CD4-positive, alpha-beta T cell (primary cell): ENCODE results near the gene NLK. TPM values are rescaled to one million over a fixed set of nuclear protein-coding genes. Genes with fewer than 3 reads are reported as not detected.
A peak's percentile ranks its signal among the peaks of the same experiment; 100 is the strongest.

Source experiments
- ATAC-seq: fragments of 200-7000 bp; cut with Tn5 transposase; one replicate; pipeline ENCODE4 v1.10.0; 2022; ENCODE audit warnings: mild to moderate bottlenecking; ENCODE audit not compliant: poor library complexity
- CTCF ChIA-PET: fragments of 350-600 bp; sonication (Branson Sonifier 250); formaldehyde crosslinking; loops from one replicate; lab custom pipeline; 2021; ENCODE audit warnings: antibody characterized with exemption, inconsistent platforms; lab: Charles Lee
- POLR2A ChIA-PET: fragments of 350-600 bp; sonication (Branson Sonifier 250); formaldehyde crosslinking; loops from one replicate; lab custom pipeline; 2021; ENCODE audit warnings: antibody characterized with exemption, inconsistent platforms; lab: Charles Lee
- DNase-seq, 14 experiments: peaks; one replicate each; pipeline ENCODE4 v3.0.0-alpha.2; 2013 to 2020; ENCODE audit warnings: mixed read lengths in 2 of 14
- H3K27ac ChIP-seq, 2 donors: one replicate each; pipeline versions ENCODE4 v1.5.1 to v1.7.0; 2013; ENCODE audit warnings: low read length in 2 of 2, low read depth in 1 of 2, mild to moderate bottlenecking in 1 of 2
- H3K27me3 ChIP-seq, 2 experiments: 1 replicate in 1 of 2; 2 replicates in 1 of 2; pipeline versions ENCODE4 v1.6.1 to v1.7.0; 2013; ENCODE audit warnings: low read length in 2 of 2, control low read depth in 1 of 2, mild to moderate bottlenecking in 1 of 2, moderate library complexity in 1 of 2; ENCODE audit not compliant: insufficient read depth in 2 of 2, control insufficient read depth in 1 of 2
- H3K36me3 ChIP-seq: one replicate; pipeline ENCODE4 v1.6.1; 2013; ENCODE audit warnings: low read length, control low read depth; ENCODE audit not compliant: insufficient read depth
- H3K4me1 ChIP-seq: one replicate; pipeline ENCODE4 v1.6.1; 2013; ENCODE audit warnings: low read length, control low read depth; ENCODE audit not compliant: insufficient read depth
- H3K4me3 ChIP-seq: one replicate; pipeline ENCODE4 v1.5.1; 2013; ENCODE audit warnings: mild to moderate bottlenecking, low read length, moderate library complexity
- H3K9me3 ChIP-seq, 2 experiments: 1 replicate in 1 of 2; 2 replicates in 1 of 2; pipeline versions ENCODE4 v1.6.1 to v1.7.0; 2013; ENCODE audit warnings: low read length in 2 of 2, mild to moderate bottlenecking in 2 of 2, control low read depth in 1 of 2, moderate library complexity in 1 of 2; ENCODE audit not compliant: control insufficient read depth in 1 of 2, insufficient read depth in 1 of 2
- H3K27ac Mint-ChIP-seq: one replicate; pipeline ENCODE4 v1.8.0; 2020; ENCODE audit warnings: mixed read lengths
- H3K27me3 Mint-ChIP-seq: one replicate; pipeline ENCODE4 v1.8.0; 2021; ENCODE audit warnings: mixed read lengths
- H3K36me3 Mint-ChIP-seq: one replicate; pipeline ENCODE4 v1.8.0; 2021; ENCODE audit warnings: low read depth, mixed read lengths
- H3K4me1 Mint-ChIP-seq: one replicate; pipeline ENCODE4 v1.8.0; 2021; ENCODE audit warnings: low read depth, mixed read lengths
- H3K4me3 Mint-ChIP-seq: one replicate; pipeline ENCODE4 v1.8.0; 2020; ENCODE audit warnings: mild to moderate bottlenecking, mixed read lengths
- H3K9me3 Mint-ChIP-seq: one replicate; pipeline ENCODE4 v1.8.0; 2020; ENCODE audit warnings: mixed read lengths
- CTCF ChIP-seq: fragments of 200-600 bp; IDR thresholded peaks from one replicate; pipeline ENCODE4 v1.8.0; 2022; ENCODE audit warnings: antibody characterized with exemption, mild to moderate bottlenecking
- intact Hi-C, 2 experiments: fragments of 100-400 bp; cut with DNase I in 1 of 2; cut with micrococcal nuclease in 1 of 2; formaldehyde crosslinking; loops; one replicate each; pipeline versions ENCODE4 v1.15.1 to v1.9.0; 2023 to 2025; cut with DNase I, micrococcal nuclease
- total RNA-seq, 174 experiments: library from RNA in 2 of 174; stranded (reverse) in 2 of 174; gene quantifications; one replicate each; pipeline ENCODE4 v1.2.3 and lab custom pipeline; 2021 to 2026

NLK gene
- total RNA-seq, 2 experiments from 2014 or later = 6.8 to 7.7 TPM

DNA sequence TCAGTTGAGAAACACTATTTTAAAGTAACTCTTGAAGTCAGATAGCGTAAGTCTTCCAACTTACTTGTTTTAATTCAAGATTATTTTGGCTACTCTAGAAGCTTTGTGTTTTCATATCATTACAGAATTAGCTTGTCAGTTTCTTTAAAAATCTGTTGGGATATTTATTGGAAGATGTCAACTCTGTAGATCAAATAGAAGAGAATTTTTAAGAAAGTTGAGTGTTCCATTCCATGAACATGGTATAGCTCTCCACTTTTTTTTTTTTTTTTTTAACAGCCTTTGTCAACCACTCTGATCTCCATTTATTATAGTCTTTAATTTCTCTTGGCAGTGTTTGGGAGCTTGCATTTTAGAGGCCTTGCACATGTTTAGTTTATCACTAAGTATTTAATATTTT lies 28.7 kb downstream of the NLK start:
- Histone ChIP-seq H3K27me3 (no peaks in the 10 kb centered on the region), H3K36me3 (no peaks in the 10 kb centered on the region), H3K4me3 (no peak overlapping the region), H3K27ac (no peak overlapping the region), H3K4me1 (peaks cover 8% of the 10 kb centered on the region), H3K9me3 (peaks cover 0 to 5% of the 10 kb centered on the region in 2 experiments)
- peaks cover 65% of the 10 kb centered on the region for H3K4me1 Mint-ChIP-seq
- H3K4me3 Mint-ChIP-seq = peak overlapping the region; percentile 36
- POLR2A ChIA-PET = interaction anchor here (2.1 kb wide), 1 partner anchor 30 kb away, joined by 8 read pairs; no protein-coding TSS in a partner anchor
- CTCF ChIA-PET = interaction anchor here (0.7 to 0.8 kb wide), 2 partner anchors 12 to 19 kb away, joined by 3 to 4 read pairs; no protein-coding TSS in a partner anchor
- no peak for ATAC-seq
- H3K9me3 Mint-ChIP-seq = peaks cover 8% of the 10 kb centered on the region
- no peak for TF ChIP-seq CTCF
- intact Hi-C loops = no loop called here
- H3K36me3 Mint-ChIP-seq = peaks cover 24% of the 10 kb centered on the region
- peak overlapping the region; percentile 65 for H3K27ac Mint-ChIP-seq
- DNase-seq = no peak
- H3K27me3 Mint-ChIP-seq = no peaks in the 10 kb centered on the region

GRCh38 chr17:28071891-28072606 lies 29.6 kb downstream of the NLK start:
- peaks cover 8% of the 10 kb centered on the region for H3K4me1 ChIP-seq
- no peak for TF ChIP-seq CTCF
- peaks cover 24% of the 10 kb centered on the region for H3K36me3 Mint-ChIP-seq
- intact Hi-C loops = no loop called here
- ATAC-seq = peak; percentile 85
- peak overlapping the region in 1 of 2 donors; percentile 0 for H3K27ac ChIP-seq
- no peaks in the 10 kb centered on the region for H3K27me3 Mint-ChIP-seq
- peak in 3 of 14 experiments; percentile 33 to 69 (median 41) for DNase-seq
- no peak overlapping the region for H3K4me3 ChIP-seq
- no peaks in the 10 kb centered on the region for H3K36me3 ChIP-seq
- H3K27me3 ChIP-seq = no peaks in the 10 kb centered on the region
- H3K4me3 Mint-ChIP-seq = peak overlapping the region; percentile 2
- H3K27ac Mint-ChIP-seq = peak overlapping the region; percentile 65
- ChIA-PET CTCF (interaction anchor here (0.7 kb wide), 1 partner anchor 12 kb away, joined by 3 read pairs; no protein-coding TSS in a partner anchor), POLR2A (interaction anchor here (2.1 kb wide), 1 partner anchor 31 kb away, joined by 8 read pairs; no protein-coding TSS in a partner anchor)
- peaks cover 67% of the 10 kb centered on the region for H3K4me1 Mint-ChIP-seq
- H3K9me3 ChIP-seq = peaks cover 0 to 5% of the 10 kb centered on the region in 2 experiments
- H3K9me3 Mint-ChIP-seq = peaks cover 8% of the 10 kb centered on the region

GRCh38 chr17:28072936-28073533 lies 30.6 kb downstream of the NLK start:
- Histone ChIP-seq H3K4me3 (no peak overlapping the region), H3K27me3 (no peaks in the 10 kb centered on the region), H3K9me3 (peaks cover 0 to 5% of the 10 kb centered on the region in 2 experiments), H3K36me3 (no peaks in the 10 kb centered on the region), H3K4me1 (peaks cover 8% of the 10 kb centered on the region), H3K27ac (no peak overlapping the region)
- peaks cover 8% of the 10 kb centered on the region for H3K9me3 Mint-ChIP-seq
- peaks cover 24% of the 10 kb centered on the region for H3K36me3 Mint-ChIP-seq
- peaks cover 67% of the 10 kb centered on the region for H3K4me1 Mint-ChIP-seq
- intact Hi-C loops = no loop called here
- no peak overlapping the region for H3K4me3 Mint-ChIP-seq
- H3K27ac Mint-ChIP-seq = no peak overlapping the region
- DNase-seq (no peak), ATAC-seq (no peak)
- POLR2A ChIA-PET = no interaction called here
- CTCF ChIA-PET = no interaction called here
- TF ChIP-seq CTCF = no peak
- H3K27me3 Mint-ChIP-seq = no peaks in the 10 kb centered on the region
